Activated effector memory CD4-positive, alpha-beta T cell treated with Interleukin-2 at 50 U/mL for 16 hours (primary cell): ENCODE results near the gene PIEZO2.
"Not testable (repeated sequence)": the region's sequence is repeated elsewhere in the genome, so short reads cannot be mapped to it uniquely, and the experiment has no call there.

Experiments
- DNase-seq: peaks from one replicate; pipeline ENCODE4 v3.0.0-alpha.2; 2020

The PIEZO2 gene

DNA sequence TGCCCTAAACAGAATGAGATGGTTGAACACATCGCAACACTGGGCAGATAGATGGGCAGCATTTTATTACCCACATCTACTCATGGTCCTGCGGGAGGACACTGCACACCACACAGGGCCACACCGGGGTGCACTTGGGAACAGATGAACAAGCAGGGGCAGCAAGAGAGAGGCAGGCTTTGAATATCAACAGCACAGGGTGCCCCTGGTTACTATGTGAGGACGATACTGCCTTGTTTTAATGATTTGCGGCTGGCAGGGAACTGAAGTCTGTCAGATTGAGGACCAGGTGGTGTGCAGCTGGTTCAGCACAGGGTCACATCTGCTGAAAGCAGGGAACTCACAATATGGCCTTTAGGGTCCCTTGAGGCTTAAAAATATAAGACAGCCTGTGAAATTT, 195.7 kb downstream of the PIEZO2 start:
- DNase-seq, result no peak

DNA sequence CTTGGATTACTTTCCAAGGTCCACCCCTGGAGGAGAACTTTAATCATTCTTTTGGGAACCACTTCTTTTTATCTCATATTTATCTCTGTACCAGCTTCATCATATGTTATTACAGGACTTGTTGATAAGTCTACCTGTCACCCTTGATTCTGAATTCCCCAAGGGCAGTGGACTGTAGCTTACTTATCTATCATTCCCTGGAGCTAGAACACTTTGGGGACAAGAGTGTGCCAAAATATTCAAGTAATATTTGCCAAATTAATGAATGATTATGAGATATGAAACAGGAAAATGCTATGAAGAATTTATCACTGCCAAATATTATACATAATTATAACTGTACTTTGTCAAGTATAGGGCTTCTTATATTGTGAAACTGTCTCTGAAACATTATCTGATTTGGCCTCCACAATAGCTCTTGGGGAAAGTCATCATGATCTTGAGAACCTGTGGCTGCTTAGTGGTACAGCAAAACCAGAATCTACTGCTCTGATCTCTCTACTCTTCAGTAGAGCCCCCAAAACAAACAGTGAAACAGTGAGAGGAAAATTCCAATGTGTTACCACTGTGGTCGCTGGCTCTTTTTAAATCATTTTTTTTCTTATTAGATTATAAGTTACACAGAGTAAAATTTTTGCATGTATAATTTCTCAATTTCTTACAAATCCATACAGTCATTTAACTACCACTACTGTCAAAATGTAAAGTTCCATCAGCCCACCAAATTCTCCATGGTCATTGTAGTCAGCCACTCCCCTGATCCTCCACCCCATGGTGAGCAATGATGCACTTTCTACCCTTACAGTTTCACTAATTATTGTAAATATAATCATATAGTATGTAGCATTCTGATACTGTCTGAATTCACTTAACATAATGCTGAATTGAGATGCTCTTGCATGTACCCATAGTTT, 197.5 kb downstream of the PIEZO2 start:
- no peak for DNase-seq

DNA sequence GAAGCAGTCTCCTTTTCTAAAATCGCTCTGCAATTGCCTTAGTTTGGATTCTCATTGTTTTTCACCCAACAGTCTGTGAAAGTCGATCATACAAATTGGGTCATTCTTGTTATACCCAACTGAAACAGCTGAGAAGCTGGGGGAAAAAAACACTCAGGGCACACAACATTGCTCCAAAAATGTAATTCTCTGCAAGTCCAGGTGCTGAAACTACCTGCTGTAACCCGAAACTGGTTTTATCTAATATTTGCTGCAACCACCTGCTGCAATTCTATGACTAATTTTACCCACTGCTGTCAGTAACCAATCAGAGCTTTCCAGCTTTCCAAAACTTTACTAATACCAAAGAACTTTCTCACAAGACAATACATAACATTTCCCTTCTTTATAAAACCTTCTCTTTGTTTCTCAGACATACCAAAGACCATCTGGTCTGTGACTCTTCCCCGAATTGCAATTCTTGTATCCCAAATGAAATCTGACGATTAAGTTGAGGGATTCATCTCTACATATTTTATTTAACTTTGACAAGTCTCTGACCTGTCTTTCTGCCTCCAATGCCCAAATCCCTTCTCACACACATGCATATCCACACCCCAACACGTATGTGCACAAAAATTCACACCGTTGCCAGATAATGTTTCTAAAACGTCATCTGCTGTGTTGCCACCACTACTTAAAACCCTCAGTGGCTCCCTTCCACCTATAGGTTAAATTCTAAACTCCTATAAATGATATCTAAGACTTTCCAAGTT, 198.3 kb downstream of the PIEZO2 start:
- no peak for DNase-seq

DNA sequence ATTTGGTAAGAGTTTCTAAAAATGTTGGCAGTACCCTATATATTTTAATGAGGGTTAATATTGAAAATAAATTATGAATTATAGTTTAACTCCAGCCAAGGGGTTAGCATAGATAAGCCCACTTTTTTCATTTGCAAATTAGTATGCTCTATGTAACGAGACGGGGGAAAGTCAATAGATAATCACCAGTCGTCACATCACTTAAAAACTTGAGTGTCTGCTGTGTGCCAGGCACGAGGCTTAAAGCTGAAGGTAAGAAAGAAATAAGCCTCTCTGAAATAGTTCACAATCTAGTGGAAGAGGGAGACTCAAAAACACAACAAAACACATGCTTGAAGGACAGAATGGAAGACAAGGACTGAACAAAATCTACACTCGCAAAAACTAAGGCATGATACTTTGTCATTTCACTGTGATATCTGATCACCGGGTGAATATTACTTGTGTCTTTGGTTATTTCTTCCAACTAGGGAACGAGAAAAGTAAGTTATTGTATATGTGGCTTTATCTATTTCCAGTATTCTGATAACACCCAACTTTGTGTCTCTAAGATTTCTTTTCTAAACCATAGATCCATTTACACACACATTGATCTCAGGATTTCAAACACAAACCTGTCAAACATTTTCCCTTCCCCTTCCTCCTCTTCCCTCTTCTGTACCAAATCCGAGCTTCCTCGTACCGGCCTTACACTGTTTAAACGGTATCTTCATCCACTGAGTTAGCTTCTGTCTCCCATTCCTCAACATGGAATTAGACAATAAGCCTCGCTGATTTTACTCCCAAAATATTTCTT, 199.1 kb downstream of the PIEZO2 start:
- no peak for DNase-seq

DNA sequence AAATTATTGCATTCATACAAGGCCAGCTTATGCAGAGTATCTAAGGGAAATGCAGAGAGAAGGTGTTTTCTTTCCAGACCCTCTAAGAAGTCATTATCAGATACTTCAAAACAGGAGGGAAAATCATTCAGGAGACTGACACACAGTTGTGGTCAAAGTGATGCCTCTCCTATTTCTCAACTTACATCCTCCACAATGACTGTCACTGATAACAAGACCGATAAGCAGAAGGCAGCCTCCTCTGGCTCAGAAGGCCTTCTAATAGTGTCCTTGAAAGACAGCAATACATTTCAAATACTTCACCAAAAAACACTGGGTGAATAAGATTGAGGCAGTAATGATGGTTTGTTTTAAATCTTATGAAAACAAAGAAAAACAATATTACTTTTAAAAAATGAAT, 199.7 kb downstream of the PIEZO2 start:
- no peak for DNase-seq

DNA sequence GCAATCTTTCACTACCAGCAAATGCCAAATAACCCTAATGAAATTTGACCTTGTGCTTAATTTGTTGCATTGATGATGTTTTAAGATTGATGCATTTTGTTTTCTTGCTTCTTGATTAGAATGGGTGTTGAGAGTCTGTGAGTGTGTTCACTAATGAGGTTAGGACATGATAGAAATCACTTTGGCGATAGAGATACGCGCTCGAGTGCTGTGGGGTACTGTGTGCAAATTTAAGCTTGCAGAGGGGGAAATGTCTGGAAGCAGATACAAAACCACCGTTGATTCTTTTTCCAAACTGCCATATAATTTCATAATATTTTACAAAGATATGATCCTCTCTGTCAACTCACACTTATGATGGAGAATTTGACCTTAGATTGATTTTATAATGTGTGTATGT, 200.9 kb downstream of the PIEZO2 start:
- no peak for DNase-seq

DNA sequence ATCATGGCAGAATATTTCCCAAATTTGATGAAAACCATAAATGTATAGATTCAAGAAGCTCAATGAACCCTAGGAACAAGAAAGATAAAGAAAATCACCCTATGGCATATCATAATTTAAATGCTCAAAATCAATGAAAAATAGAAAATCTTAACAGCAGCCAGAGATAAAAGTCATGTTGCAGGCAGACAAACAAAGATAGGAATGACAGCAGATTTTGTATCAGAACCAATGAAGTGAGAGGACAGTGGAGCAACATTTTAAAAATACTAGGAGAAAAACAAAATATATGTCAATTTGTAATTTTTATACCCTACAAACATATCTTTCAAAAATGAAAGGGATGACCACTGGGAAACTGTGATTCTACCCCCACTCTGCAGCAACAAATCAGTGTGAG, 203.3 kb downstream of the PIEZO2 start:
- no peak for DNase-seq

DNA sequence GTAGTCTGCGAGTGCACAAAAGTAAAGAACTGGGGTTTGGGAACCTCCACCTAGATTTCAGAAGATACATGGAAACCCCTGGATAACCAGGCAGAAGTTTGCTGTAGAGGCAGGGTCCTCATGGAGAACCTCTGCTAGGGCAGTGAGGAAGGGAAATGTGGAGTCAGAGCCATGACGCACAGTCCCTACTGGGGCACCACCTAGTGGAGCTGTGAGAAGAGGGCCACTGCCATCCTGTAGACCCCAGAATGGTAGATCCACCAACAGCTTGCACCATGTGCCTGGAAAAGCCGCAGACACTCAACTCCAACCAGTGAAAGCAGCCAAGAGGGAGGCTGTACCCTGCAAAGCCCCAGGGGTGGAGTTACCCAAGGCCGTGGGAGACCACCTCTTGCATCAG, 206.4 kb downstream of the PIEZO2 start:
- DNase-seq, result no peak

DNA sequence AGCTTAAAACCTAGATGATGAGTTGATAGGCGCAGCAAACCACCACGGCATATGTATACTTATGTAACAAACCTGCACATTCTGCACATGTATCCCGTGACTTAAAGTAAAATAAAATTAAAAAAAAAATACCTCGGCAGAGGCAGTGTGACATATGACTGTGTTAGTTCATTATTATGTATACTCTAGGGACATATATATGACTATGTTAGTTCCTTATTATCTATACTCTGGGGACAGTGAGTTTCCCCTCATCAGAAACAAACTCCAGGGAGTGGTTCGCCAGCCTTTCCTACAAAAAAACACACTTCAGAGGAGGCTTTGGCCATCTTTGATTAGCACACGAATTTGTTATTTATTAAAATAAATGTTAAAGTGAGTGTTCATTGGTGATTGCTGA, 209.5 kb downstream of the PIEZO2 start:
- DNase-seq, result no peak

DNA sequence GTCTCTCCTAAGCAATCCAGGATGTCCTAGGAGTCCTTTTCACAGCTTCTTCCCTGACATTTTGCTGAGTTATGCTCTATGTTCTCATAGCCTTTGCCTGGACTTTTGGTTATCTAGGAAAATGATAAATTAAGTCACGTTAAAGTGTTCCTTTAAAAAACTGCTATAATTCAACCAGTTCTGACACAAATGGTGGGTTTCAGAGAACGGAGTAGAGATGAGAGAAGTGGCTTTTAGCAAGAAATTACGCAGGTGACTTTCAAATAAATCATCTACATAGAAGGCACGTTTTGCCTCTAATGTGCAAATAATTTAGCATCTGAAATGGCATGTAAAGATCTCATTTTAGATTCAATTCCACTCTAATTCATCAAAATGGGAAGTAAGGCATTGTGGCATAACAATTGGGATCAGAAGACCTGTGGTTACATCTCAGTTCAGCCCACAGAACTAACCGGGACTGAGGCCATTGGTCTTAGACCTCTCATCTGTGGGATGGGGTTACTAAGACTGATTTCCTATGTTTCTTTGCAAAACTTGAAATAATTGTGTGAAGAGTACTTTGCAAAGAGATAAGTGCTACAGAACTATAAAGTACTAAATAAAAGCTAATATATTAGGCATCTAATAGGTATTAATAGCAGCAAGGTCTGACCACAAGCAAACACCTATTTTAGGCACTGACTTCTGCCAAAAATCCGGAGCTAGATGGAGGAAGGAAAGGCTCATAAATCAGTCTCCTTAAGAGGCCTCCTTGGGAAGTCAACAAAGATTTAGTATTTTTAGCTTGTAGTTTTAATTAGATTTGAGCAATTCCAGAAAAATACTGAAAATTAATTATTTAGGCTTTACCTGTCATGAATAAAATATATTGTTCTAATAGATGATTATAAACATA, 211.4 kb downstream of the PIEZO2 start:
- no peak for DNase-seq

DNA sequence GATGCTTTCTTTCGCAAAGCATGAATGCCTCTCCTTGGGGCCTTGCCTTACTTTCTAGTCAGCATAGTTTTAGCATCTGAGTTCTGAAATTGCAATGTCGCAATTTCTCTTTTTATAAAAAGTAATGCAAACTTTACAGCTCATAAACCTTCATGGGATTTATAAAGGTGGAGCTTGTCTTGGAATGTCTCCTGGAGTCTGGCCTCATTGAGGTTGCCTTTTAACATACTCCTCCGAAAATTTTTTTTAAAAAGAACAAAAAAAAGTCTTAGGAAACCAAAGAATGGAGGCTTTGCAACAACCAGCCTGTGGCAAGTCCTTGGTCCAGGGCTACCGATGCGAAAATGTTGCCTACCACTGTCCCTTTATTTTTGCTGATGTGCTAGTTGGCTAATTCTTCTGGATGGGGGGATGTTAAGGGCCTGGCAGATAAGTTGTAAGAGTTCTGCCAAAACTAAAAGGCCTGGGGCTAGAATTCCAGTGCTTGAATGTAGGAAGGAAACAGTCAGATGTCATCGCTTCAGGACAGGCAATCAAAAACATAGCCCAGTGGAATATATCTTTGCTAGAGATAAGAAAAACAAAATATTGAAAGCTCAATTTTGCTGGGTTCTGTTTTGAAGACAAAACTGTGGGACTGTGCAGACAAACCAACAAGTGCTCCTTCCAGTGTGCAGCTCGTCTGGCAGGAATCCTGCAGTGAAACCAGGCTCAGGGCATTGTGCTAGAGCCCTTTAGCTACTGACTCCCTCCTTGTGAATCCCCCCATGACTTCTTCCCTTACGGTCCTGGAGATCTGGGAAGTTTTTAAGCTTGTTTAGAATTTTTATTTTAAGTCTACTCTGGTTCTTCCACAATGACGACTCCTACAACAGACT, 213.0 kb downstream of the PIEZO2 start:
- no peak for DNase-seq

DNA sequence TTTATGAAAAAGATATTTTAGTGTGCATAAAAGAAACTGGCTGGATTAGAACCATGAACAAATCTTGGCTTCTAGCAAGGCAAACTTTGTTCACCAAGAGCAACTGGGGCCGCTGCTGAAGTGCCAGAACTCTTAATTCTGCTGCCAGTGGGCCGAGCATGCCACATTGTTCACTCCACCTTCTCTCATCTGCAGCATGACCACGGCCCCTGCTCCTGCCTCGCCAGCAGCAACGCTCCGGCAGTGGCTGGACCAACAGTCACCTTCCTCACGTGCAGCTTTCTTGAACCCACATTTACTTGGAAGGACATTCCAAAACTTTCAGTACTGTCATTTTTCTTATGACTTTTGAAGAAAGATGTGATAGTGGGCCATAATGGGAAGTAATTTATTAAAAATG, 213.8 kb downstream of the PIEZO2 start:
- DNase-seq, result no peak

DNA sequence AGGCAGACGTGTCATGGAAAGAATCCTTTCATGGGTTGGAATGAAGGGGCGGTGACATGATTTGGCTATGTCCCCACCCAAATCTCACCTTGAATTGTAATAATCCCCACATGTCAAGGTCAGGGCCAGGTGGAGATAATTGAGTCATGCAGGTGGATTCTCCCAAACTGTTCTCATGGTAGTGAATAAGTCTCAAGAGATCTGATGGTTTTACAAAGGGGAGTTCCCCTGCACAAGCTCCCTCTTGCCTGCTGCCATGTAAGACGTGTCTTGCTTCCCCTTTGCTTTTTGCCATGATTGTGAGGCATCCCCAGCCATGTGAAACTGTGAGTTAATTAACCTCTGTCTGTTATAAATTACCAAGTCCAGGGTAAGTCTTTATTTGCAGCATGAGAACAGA, 215.7 kb downstream of the PIEZO2 start:
- not testable (repeated sequence) for DNase-seq

DNA sequence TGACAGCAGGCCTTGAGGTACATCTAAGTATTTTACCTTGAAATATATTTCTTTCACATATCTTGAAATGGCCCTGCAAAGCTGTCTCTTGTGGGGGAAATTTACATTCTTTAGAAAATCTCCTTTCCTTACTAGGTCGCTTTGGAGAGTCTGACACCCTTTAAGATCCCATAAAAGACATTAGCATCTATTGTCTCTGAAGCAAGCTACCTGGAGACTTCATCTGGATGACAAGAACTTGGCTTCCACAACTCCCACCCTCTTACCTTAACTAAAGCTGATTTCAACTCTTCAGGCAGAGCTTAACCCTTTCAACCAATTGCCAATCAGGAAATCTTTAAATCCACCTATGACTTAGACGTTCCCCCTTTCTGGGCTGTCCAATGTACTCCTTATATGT, 219.3 kb downstream of the PIEZO2 start:
- no peak for DNase-seq

DNA sequence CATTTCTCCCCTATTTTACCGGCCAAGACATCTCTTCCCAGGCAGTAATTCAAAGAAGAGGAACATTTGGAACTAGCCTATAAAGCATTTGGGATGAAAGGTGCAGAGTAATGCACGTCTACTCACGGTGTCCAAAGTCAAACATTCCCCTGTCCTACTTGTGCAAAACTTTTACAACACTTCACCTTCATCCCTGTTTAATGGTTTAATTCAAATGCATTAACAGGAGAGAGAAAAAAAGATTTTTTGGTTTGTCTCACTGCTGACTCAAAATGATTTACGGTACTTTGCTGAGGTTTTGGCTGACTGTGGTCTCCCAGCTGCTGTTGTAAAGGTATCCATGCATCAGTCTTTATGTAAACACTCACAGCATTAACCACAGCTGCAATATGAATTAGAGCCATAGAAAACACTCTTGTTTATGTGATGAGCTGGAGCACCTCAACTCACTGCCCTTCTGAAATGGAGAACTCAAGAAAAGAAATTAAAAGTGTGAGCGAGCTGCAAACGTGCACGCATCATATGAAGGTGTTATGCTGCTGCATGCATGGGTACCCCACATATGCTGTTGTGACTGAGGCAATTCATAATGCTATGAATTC, 220.5 kb downstream of the PIEZO2 start:
- DNase-seq, result no peak

DNA sequence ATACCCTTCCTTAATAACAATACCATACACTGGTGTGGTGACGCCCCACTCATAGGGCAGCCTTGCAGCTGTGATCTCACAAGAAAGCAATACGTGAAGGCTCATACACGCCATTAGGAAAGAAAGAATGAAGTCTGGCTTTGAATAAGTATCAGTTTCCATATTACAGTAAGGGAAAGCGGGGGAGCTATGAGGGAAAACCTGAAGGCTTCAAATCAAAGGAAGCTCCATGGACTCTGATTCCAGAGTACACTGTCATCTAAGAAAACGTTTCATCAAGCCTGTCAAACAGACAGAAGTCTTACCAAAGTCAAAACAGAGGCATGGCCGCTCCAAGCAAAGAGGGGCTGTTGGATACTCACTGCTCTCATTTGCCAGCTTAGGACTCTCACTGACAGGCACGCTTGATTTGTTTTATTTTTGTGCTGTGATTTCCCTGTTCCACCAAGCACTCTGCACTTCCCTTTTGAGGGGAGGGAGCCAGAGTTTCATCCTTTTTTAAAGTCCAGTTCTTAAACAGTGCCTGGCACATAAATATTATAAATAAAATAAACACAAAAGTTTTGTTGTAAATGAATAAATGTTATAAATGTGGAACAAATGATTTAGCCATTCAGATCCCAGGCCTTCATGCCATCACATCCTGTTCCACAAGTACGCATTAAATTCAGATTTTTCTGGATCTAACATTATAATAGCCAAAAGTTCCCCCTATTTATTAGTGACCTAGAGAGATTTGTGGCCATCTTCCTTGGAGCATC, 221.2 kb downstream of the PIEZO2 start:
- DNase-seq, result no peak

DNA sequence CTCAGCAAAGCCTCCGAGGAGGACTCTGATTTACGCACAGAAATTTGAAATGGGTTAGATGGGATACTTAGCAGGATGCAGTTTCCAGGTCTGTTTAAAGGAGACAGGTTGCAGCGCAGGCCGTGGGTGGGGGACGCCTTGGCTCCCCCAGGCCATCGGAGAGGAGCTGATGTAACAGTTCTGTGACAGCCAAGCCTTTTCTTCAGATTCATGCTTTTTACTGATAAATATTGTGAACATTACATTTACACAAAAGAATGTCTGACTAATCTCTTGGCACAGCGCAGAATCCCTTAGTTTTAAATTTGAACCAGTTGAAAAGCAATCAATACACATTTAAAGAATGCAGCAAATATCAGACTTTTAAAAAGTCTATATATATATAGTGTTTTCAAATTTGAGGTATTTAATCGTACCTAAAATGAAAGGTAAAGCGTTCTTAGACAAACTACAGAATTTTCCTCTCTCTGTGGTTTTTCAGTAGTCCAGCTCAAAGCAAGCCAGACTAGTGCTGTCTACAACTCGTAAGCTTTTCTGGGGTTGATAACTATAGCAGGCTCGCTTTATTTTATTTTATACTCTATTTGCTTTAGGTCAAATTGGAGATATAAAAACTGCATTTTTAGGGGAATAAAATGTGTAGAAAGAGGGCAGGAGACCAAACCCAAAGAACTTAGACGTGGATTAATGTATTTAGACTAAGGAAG, 221.9 kb downstream of the PIEZO2 start:
- DNase-seq, result no peak

DNA sequence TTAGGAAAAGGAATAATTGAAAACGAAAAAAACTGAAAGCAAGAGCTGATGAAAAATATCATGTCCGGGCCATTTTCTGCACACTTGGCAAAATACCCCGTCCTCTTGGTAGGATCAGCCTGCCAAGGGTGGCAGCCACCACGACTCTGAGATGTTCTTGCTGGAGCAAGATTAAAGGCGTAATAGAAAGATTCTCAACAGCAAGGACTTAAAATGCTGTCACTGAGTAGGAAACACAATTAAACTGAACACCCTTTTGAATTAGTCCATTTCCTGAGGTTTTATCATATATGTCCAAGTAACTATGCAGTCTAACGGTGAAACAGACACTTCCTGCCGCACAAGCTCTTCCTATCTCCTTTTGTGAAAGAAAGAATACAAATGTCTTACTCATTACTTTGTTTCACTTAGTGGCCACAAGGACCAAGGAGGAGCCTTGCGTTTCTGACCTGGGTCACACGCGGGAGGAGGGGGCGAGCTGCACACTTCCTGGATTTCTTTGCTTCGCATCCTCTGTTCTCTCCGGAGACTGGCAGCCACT, 222.7 kb downstream of the PIEZO2 start:
- no peak for DNase-seq

DNA sequence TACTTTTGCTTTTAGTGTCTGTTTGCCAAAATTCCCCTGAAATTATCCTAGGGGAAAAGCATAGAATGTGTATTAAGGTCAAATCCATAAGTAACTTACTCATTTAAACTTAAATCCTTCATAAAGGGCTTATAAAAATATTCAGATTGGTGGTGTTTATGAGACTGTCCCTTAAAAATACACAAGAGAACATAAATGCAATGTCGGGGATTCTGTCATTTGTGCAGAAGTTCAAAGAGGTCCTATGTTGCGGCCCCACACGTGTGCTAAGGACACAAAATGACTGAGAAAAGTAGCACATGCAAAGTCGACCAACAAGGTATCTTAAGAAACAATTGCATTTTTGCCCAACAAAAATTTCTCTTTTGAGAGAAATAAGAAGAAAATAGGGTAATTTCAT, 225.1 kb downstream of the PIEZO2 start:
- DNase-seq, result no peak
